CD1c-positive myeloid dendritic cell (primary cell): ENCODE measurements around the gene ZC3H7A.
"Not testable (repeated sequence)": the region's sequence is repeated elsewhere in the genome, so short reads cannot be mapped to it uniquely, and the experiment has no call there.

Experiments used
- DNase-seq: peaks from one replicate; pipeline ENCODE4 v3.0.0-alpha.2; 2016; ENCODE audit errors: extremely low spot score

Gene ZC3H7A

GRCh38 chr16:11797166-11797956, at the start of gene ZC3H7A:
TSS of gene ZC3H7A (minus strand) at chr16:11797258. CDS start at chr16:11782354, 14,904 bp downstream.
- DNase-seq: peak; percentile 99

- no peak for DNase-seq
Observed at GRCh38 chr16:11844499-11844898, 47.4 kb upstream of the ZC3H7A start.

- no peak for DNase-seq
Observed at GRCh38 chr16:11843861-11844260, 46.8 kb upstream of the ZC3H7A start.

GRCh38 chr16:11843206-11843605, 46.1 kb upstream of the ZC3H7A start:
- DNase-seq: no peak

- no peak for DNase-seq
Observed at GRCh38 chr16:11841026-11841425, 44.0 kb upstream of the ZC3H7A start.

GRCh38 chr16:11836650-11837244, 39.7 kb upstream of the ZC3H7A start:
- DNase-seq: no peak

GRCh38 chr16:11835891-11836649, 39.0 kb upstream of the ZC3H7A start:
- no peak for DNase-seq

GRCh38 chr16:11835309-11835708, 38.3 kb upstream of the ZC3H7A start:
- DNase-seq: no peak

GRCh38 chr16:11833951-11834695, 37.1 kb upstream of the ZC3H7A start:
- DNase-seq: peak; percentile 25

- DNase-seq: no peak
Observed at GRCh38 chr16:11828696-11829095, 31.6 kb upstream of the ZC3H7A start.

- DNase-seq: not testable (repeated sequence)
Observed at GRCh38 chr16:11825520-11826165, 28.6 kb upstream of the ZC3H7A start.

GRCh38 chr16:11824362-11824761, 27.3 kb upstream of the ZC3H7A start:
- DNase-seq: peak; percentile 73

GRCh38 chr16:11823645-11824044, 26.6 kb upstream of the ZC3H7A start:
- not testable (repeated sequence) for DNase-seq

GRCh38 chr16:11819798-11820197, 22.7 kb upstream of the ZC3H7A start:
- peak; percentile 77 for DNase-seq

GRCh38 chr16:11818970-11819369, 21.9 kb upstream of the ZC3H7A start:
- DNase-seq: not testable (repeated sequence)

GRCh38 chr16:11816123-11816522, 19.1 kb upstream of the ZC3H7A start:
- DNase-seq: no peak

GRCh38 chr16:11814800-11815199, 17.7 kb upstream of the ZC3H7A start:
- peak; percentile 67 for DNase-seq

GRCh38 chr16:11806721-11807120, 9.7 kb upstream of the ZC3H7A start:
- no peak for DNase-seq

- DNase-seq: no peak
Observed at GRCh38 chr16:11805556-11805955, 8.5 kb upstream of the ZC3H7A start.

- no peak for DNase-seq
Observed at GRCh38 chr16:11801481-11802021, 4.5 kb upstream of the ZC3H7A start.

GRCh38 chr16:11800382-11800718, 3.3 kb upstream of the ZC3H7A start:
- peak; percentile 73 for DNase-seq
